ENCODE data around the gene OCLN.
"Not testable (repeated sequence)": the region's sequence is repeated elsewhere in the genome, so short reads cannot be mapped to it uniquely, and the experiment has no call there.

DNA sequence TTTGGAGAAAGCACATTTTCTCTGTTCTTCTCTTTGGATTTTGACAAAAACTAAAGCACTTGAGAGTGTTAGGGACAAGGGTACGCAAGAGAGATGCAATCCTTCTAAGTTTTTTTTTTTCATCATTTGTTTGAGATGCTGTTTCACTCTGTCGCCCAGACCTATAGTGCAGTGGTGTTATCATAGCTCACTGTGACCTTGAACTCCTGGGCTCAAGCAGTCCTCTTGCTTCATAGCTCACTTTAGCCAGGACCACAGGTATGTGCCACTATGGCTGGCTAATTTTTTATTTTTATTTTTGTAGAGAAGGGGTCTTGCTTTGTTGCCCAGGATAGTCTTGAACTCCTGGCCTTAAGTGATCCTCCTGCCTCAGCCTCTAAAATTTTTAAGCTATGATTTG is 46.1 kb downstream of the OCLN start:
- not testable (repeated sequence) for TF ChIP-seq POLR2AphosphoS5 (IDR thresholded peaks at IDR 0.05; ENCODE audit: low read depth, low read length); POLR2A (IDR thresholded peaks at IDR 0.05; ENCODE audit: low read depth, low read length); PAX5 (IDR thresholded peaks at IDR 0.05; ENCODE audit: insufficient read depth, low read length, severe bottlenecking); SPI1 (IDR thresholded peaks at IDR 0.05; ENCODE audit: low read depth, low read length); TAF1 (IDR thresholded peaks at IDR 0.05; ENCODE audit: low read depth, low read length); POU2F2 (IDR thresholded peaks at IDR 0.05; ENCODE audit: low read depth, low read length)

Data from GM12891 (cell line).